HAP-1 (cell line): ENCODE results near the gene ALG12.

Source experiments
- DNase-seq, 2 experiments: peaks; one replicate each; pipeline ENCODE4 v3.0.0-alpha.2; 2016 to 2020; ENCODE audit warnings: low spot score in 2 of 2
- H3K27me3 ChIP-seq: fragments of 250-450 bp; sonication (Bioruptor Pico); 2 replicates; pipeline ENCODE4 v1.5.1; 2020; ENCODE audit warnings: low read depth, mild to moderate bottlenecking, moderate library complexity
- H3K36me3 ChIP-seq: fragments of 250-450 bp; sonication (Bioruptor Pico); replicated peaks from 2 replicates; pipeline ENCODE4 v1.5.1; 2020; ENCODE audit warnings: mild to moderate bottlenecking
- H3K4me1 ChIP-seq: fragments of 250-450 bp; sonication (Bioruptor Pico); 2 replicates; pipeline ENCODE4 v1.5.1; 2020; ENCODE audit warnings: mild to moderate bottlenecking
- H3K4me3 ChIP-seq: fragments of 250-450 bp; sonication (Bioruptor Pico); 2 replicates; pipeline ENCODE4 v1.5.1; 2020; ENCODE audit warnings: mild to moderate bottlenecking, moderate library complexity
- H3K9me3 ChIP-seq: fragments of 250-450 bp; sonication (Bioruptor Pico); 2 replicates; pipeline ENCODE4 v1.5.1; 2020; ENCODE audit warnings: mild to moderate bottlenecking, moderate library complexity
- in situ Hi-C: fragments of 300-500 bp; cut with MboI; formaldehyde crosslinking; loops from 3 replicates; pipeline ENCODE4 v1.14.3; 2020; ENCODE audit warnings: low sequenced_read_pairs, inconsistent platforms, mixed read lengths

Gene ALG12

DNA sequence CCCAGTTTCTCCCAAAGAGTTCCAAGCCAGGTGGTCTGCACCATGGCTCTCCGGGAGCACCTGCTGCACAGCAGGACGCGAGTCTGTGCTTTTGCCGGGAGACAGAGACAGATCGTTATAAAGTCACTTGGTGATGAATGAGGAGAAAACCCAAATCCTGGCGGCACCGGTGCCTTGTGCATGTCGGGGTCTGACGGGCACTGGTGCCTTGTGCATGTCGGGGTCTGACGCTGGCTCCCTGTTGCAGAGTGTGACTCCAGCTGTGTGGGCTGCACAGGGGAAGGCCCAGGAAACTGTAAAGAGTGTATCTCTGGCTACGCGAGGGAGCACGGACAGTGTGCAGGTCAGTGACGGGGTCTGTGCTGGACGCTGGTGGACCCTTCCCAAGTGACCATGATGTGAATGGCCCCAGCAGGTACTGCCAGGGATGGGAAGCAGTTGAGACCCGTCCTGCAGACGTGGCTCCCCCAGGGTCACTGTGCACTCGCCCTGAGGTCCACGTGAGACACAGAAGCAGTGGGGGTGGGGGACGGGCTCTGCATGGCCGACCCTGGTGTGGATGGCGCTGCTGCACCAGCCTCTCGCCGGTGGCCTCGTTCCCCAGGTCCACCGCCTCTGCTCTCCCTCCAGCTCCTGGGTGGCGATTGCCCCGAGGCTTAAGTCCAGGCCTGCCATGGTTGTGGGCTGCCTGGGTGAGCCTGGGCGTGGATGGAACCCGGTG is 6.0 kb upstream of the ALG12 start:
- peaks cover 11% of the 10 kb centered on the region for H3K36me3 ChIP-seq
- no peaks in the 10 kb centered on the region for H3K27me3 ChIP-seq
- peaks cover 3% of the 10 kb centered on the region; the same call in 1 of the 2 replicates for H3K4me1 ChIP-seq
- no peak overlapping the region for H3K4me3 ChIP-seq
- in situ Hi-C loops = no loop called here
- DNase-seq = no peak
- H3K9me3 ChIP-seq = no peaks in the 10 kb centered on the region

GRCh38 chr22:49923445-49923844 is 5.2 kb upstream of the ALG12 start:
- Histone ChIP-seq H3K9me3 (no peaks in the 10 kb centered on the region), H3K36me3 (peaks cover 11% of the 10 kb centered on the region), H3K4me3 (no peak overlapping the region), H3K27me3 (no peaks in the 10 kb centered on the region), H3K4me1 (peaks cover 6% of the 10 kb centered on the region; the same call in 1 of the 2 replicates)
- no peak for DNase-seq
- in situ Hi-C loops = no loop called here

DNA sequence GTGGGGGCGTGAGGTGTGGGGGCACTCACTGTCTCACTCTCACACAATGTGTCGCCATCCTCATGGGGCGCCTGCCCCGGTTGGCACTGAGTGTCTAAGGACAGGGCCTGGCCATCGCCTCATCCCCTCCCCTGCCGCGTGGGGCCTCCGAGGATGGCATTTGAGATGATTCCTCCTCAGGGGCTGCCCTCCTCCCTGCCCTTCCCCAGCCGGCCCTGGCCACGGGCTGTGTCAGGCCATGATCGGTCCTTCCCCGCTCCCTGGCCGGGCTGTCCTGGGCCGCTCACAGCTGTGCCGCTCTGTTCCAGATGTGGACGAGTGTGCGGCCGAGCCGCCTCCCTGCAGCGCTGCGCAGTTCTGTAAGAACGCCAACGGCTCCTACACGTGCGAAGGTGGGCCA is 4.7 kb upstream of the ALG12 start:
- no peak for DNase-seq
- Histone ChIP-seq H3K27me3 (no peaks in the 10 kb centered on the region), H3K4me3 (no peak overlapping the region), H3K9me3 (no peaks in the 10 kb centered on the region), H3K4me1 (peaks cover 6% of the 10 kb centered on the region; the same call in 1 of the 2 replicates), H3K36me3 (peaks cover 11% of the 10 kb centered on the region)
- in situ Hi-C loops = no loop called here

- no peaks in the 10 kb centered on the region for H3K27me3 ChIP-seq
- DNase-seq = no peak
- H3K4me1 ChIP-seq = peaks cover 6% of the 10 kb centered on the region; the same call in 1 of the 2 replicates
- H3K4me3 ChIP-seq = no peak overlapping the region
- in situ Hi-C loops = no loop called here
- H3K9me3 ChIP-seq = no peaks in the 10 kb centered on the region
- H3K36me3 ChIP-seq = peaks cover 11% of the 10 kb centered on the region
These were observed 4.2 kb upstream of the ALG12 start for GRCh38 chr22:49922484-49922883.

- in situ Hi-C loops = no loop called here
- Histone ChIP-seq H3K4me3 (no peak overlapping the region), H3K9me3 (no peaks in the 10 kb centered on the region), H3K4me1 (peaks cover 6% of the 10 kb centered on the region; the same call in 1 of the 2 replicates), H3K27me3 (no peaks in the 10 kb centered on the region), H3K36me3 (peaks cover 11% of the 10 kb centered on the region)
- DNase-seq = no peak
These were observed 3.5 kb upstream of the ALG12 start for GRCh38 chr22:49921508-49922278.

- Histone ChIP-seq H3K4me3 (no peak overlapping the region), H3K27me3 (no peaks in the 10 kb centered on the region), H3K4me1 (peaks cover 6% of the 10 kb centered on the region; the same call in 1 of the 2 replicates), H3K36me3 (peaks cover 8% of the 10 kb centered on the region), H3K9me3 (no peaks in the 10 kb centered on the region)
- DNase-seq = no peak
- in situ Hi-C loops = no loop called here
These were observed 2.6 kb upstream of the ALG12 start for GRCh38 chr22:49920859-49921258.

DNA sequence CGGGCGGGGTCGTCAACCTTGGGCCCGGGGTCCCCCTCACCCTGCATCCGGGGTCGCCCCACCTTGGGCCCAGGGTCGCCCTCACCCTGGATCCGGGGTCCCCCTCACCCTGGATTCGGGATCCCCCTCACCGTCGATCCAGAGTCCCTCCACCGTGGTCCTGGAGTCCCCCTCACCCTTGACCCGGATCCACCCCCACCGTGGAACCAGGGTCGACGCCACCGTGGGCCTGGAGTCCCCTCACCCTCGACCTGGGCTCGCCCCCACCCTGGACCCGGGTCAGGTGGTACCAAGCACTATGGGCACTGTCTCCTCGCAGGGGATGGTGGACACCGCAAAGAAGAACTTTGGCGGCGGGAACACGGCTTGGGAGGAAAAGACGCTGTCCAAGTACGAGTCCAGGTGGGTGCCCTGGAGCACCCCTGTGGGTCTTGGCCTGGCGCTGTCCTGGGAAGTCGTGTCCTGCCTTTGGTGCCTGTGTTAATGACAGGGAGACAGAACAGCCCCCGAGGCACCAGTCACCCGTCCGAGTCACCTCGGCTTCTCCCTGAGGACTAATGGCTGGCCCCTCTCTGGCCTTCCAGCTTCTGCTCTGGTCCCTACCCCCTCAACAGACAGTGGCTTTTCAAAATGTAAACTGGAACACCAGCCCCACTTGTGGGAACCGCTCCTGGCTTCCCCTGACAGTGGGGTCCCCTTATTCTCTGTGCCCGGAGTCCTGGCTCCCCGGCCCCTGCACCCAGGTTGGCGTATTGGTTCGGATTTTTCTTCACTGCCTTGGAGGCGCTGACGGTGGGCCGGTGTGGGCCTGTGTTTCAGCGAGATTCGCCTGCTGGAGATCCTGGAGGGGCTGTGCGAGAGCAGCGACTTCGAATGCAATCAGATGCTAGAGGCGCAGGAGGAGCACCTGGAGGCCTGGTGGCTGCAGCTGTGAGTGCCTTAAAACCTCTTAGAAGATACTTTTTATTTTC is 958 bp upstream of the ALG12 start:
- DNase-seq = no peak
- no peaks in the 10 kb centered on the region for H3K27me3 ChIP-seq
- H3K36me3 ChIP-seq = peaks cover 6% of the 10 kb centered on the region
- in situ Hi-C loops = no loop called here
- H3K4me3 ChIP-seq = peak overlapping the region; percentile 53
- no peaks in the 10 kb centered on the region for H3K9me3 ChIP-seq
- peaks cover 6% of the 10 kb centered on the region; the same call in 1 of the 2 replicates for H3K4me1 ChIP-seq

DNA sequence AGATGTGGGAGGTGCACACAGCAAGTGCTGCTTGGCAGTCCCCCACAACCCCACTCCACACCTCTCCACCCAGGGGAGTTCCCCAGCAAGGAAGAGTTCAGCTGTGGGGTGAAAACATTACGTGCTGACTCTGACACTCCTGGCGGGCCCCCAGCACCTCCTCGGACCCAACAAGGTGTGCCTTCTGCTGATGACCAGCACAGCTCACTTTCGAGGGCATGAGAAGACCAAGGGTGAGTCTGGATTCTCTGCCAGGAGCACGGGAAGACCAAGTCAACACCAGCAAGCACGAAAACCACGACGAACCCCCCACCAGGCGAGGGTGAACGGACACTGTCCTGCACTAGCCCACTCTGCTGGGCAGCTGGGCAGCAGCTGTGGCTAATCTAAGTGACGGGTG is 1.4 kb downstream of the ALG12 start:
- in situ Hi-C loops = no loop called here
- H3K4me3 ChIP-seq = peak overlapping the region; percentile 77; the same call in 1 of the 2 replicates

GRCh38 chr22:49915610-49916009 is 2.6 kb downstream of the ALG12 start:
- Histone ChIP-seq H3K27me3 (no peaks in the 10 kb centered on the region), H3K4me1 (peaks cover 6% of the 10 kb centered on the region; the same call in 1 of the 2 replicates), H3K36me3 (peaks cover 15% of the 10 kb centered on the region), H3K9me3 (no peaks in the 10 kb centered on the region), H3K4me3 (no peak overlapping the region)
- DNase-seq = no peak
- in situ Hi-C loops = no loop called here

More for the DNA sequence above, 1.4 kb downstream of the ALG12 start:
- H3K27me3 ChIP-seq = no peaks in the 10 kb centered on the region
- H3K9me3 ChIP-seq = no peaks in the 10 kb centered on the region
- no peak for DNase-seq
- peaks cover 6% of the 10 kb centered on the region; the same call in 1 of the 2 replicates for H3K4me1 ChIP-seq
- H3K36me3 ChIP-seq = peaks cover 15% of the 10 kb centered on the region

- Histone ChIP-seq H3K36me3 (peaks cover 12% of the 10 kb centered on the region), H3K27me3 (no peaks in the 10 kb centered on the region), H3K4me1 (peaks cover 3% of the 10 kb centered on the region; the same call in 1 of the 2 replicates), H3K4me3 (no peak overlapping the region), H3K9me3 (no peaks in the 10 kb centered on the region)
- no peak for DNase-seq
- in situ Hi-C loops = no loop called here
These were observed 4.0 kb downstream of the ALG12 start for GRCh38 chr22:49914256-49914655.

DNA sequence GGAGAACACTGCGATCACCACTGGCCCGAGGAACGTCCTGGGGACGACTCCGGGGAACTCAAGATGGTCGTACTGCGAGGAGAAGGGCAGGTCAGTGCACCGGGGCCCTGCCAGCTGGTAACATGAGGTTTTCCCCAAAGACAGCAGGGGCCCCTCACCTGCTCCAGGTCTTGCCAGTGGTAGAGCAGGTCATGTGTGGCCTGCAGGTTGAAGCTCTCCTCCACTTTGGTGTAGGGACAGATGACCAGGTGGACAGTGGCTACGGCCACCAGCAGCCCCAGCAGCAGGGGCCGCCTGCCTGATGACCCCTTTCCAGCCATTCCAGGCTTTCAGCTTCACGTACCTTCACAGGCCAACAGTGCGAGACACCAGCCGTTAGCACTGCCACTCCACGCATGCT is 4.8 kb downstream of the ALG12 start:
- H3K36me3 ChIP-seq = peaks cover 14% of the 10 kb centered on the region
- in situ Hi-C loops = no loop called here
- no peak for DNase-seq

GRCh38 chr22:49913026-49913425 is 5.2 kb downstream of the ALG12 start:
- H3K9me3 ChIP-seq = no peaks in the 10 kb centered on the region
- no peaks in the 10 kb centered on the region; the same call in 1 of the 2 replicates for H3K4me1 ChIP-seq
- peaks cover 14% of the 10 kb centered on the region for H3K36me3 ChIP-seq
- no peak overlapping the region for H3K4me3 ChIP-seq
- in situ Hi-C loops = no loop called here
- no peak for DNase-seq
- no peaks in the 10 kb centered on the region for H3K27me3 ChIP-seq

More for the DNA sequence above, 4.8 kb downstream of the ALG12 start:
- Histone ChIP-seq H3K4me3 (no peak overlapping the region), H3K27me3 (no peaks in the 10 kb centered on the region), H3K9me3 (no peaks in the 10 kb centered on the region), H3K4me1 (no peaks in the 10 kb centered on the region; the same call in 1 of the 2 replicates)
